ENCODE results near the gene CELSR1.

GRCh38 chr22:46379066-46379930, 158.1 kb downstream of the CELSR1 start:
- TF ChIP-seq CTCF (IDR thresholded peaks at IDR 0.05), result no peak
- no peak for TF ChIP-seq POLR2A (IDR thresholded peaks at IDR 0.05)
- TF ChIP-seq POLR2AphosphoS5 (IDR thresholded peaks at IDR 0.05), result no peak
